GM19328 (cell line): ENCODE results near the gene GPHN.

ENCODE experiments used
- ATAC-seq: cut with Tn5 transposase; IDR thresholded peaks from one replicate; pipeline ENCODE4 v1.9.1; 2021; ENCODE audit warnings: mild to moderate bottlenecking, moderate library complexity; ENCODE audit not compliant: unreplicated experiment

Gene GPHN

DNA sequence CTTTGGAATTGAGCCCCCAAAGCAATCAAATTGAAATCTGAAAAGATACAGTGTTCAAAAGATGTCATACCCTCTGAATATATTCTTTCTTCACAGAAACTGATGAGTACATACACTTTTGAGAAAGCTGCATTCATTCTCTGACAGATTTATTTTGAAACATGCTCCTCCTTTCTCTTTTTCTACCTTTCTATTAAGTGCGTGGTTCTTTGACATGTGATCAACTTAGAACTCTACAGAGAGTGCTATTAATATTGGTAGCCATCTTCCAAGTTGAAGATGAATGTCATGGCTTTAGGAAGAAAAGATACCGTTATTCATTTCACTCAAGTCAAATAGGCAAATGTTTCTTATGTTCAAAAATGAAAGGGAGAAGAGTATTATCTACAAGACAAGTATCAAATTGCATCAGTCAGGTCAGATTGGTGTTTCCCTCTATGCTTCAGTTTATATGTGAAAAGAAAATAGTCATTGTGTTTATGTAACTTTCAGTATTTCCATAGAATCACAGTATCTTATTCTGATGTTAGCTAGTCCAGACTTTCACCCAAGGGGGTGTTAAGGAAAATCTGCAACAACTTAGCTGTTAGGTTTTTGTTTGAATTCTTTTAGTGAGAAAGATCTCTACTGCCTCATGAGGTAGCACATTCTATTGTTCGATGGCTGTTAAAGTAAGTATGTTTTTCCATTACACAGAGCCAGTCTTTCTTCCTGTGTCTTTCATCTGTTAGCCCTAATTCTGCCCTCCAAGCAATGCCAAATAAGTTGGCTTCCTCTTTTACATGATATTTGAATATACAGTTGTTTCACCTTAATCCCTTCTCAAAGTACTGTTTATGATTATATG, 625.9 kb downstream of the GPHN start:
- ATAC-seq: no peak

DNA sequence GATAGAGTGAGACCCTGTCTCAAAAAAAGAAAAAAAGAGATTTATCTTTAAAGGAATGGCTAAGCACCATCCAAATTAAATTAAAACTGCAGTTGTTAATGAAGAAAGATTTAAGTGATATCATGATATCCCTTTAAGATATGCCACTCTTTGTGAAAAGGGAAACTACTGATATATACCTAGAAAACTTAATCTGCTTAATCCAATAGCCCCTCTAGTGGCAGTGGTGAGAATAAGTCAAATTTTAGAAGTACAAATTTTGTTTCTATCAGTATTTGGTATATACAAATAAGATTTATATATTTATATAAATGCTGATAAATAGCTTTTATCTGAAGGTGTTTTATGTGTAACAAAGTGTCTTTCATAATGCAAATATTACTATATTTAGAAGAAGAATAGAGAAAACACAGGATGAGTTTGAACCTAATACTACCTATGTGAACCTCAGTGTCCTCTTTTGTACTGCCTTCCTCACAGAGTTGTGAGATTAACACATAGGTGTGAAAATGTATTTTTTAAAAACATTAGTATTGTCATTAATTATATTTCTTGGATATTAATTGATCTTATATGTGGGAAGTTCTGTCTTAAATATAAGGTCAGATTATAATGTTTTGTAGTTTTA, 629.9 kb downstream of the GPHN start:
- no peak for ATAC-seq

DNA sequence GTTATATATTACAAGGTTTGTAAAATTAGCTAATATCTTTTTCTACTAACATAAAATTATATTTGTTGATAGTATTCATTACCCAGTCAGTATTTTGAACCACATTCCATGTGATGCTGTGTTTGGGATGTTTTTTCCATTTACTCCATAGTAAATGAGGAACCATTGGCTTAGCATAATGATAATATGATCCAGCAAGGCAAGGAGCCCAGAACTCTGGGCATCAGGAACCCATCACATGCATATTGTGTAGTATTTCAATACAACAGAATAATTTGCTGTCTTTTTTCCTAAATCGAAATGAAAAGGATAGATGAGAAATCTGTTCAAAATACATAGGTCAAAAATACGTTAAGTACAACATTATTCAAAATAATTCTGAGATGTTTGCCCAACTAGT, 632.6 kb downstream of the GPHN start:
- ATAC-seq: no peak

DNA sequence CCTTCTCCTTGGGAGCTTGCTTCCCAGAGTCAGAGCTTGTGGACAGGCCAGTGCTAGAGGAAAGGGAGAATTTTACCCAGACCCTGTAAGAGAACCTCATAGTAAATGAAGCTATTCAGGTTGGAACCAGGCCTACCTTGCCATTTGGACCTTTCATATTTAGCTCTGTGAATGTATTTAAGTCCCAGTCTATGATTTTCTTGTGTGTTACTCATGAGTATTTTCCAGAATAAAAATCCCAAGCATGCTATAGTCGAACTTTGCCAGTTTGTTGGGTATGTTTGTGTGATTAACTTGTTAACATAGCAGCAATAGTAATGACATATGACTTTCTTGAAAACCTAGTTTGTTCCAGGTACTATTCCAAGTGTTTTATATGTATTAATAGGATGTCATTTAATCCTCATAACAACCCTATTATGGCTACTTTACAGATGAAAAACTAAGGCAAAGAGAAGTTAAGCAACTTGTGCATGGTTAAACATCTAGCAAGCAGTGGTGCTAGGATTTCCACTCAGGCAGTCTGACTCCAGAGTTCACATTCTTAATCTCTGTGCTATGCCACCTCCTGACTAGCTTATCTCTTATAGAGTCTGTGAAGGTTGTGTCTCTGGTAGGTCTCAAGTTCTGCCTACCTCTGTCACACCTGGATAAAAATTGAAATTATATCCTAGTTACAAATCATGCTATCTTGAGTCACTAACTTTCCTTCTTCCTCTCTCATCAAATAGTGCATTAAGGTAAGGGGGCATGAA, 633.4 kb downstream of the GPHN start:
- ATAC-seq: no peak

- ATAC-seq: no peak
Observed at GRCh38 chr14:67151082-67151666, 643.2 kb downstream of the GPHN start.

- ATAC-seq: no peak
Observed at GRCh38 chr14:67158566-67158965, 650.6 kb downstream of the GPHN start.

GRCh38 chr14:67162385-67162784, 654.4 kb downstream of the GPHN start:
- no peak for ATAC-seq

GRCh38 chr14:67166450-67166853, 658.5 kb downstream of the GPHN start:
- no peak for ATAC-seq

DNA sequence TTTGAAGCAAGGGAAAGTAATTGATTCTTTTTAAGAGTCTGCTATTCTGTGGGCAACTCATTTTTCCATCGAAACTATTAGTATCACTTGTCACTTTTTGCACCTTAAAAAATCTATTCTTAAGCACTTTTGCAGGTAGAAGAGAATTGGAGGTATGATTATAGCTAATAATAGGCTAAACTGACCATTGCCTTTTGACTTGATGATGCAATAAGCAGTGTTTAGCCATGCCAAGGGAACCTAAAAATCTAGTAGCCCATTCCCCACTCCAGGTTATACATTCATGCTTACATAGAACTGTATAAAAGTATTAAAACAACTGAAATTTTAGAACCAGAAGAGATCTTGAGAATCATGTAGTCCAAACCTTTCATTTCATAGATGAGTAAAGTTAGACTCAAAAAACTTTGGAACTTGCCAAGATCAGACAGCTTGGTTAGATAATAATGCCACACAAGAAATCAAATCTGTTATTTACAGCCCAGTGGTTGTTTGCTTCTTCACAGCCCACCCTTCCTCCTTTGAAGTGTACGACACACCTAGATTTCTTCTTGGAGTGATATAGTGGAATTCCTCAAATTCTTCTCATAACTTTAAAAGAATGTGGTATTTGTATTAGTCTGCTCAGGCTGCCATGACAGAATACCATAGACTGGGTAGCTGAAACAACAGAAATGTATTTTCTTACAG, 659.6 kb downstream of the GPHN start:
- ATAC-seq: no peak

GRCh38 chr14:67168110-67168441, 660.1 kb downstream of the GPHN start:
- no peak for ATAC-seq

DNA sequence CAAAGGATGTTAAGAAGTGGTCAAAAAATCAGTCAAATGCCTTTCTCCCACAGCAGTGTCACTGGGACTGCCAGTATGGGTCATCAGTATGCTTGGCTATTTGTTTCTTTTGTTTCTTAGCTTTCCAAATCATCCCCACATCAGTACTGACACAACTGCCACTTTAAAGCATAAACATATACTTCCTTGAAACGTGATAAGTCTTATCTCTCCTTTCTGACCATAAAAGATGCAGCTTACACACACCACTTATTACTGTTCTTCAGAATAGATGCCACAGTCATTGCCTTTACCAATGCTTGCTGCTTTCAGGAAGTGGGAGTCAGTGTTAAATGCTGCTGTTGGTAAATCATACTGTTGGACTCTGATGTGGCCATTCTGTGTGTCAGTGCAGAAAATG, 662.7 kb downstream of the GPHN start:
- ATAC-seq: no peak

- ATAC-seq: no peak
Observed at GRCh38 chr14:67172056-67172455, 664.1 kb downstream of the GPHN start.

DNA sequence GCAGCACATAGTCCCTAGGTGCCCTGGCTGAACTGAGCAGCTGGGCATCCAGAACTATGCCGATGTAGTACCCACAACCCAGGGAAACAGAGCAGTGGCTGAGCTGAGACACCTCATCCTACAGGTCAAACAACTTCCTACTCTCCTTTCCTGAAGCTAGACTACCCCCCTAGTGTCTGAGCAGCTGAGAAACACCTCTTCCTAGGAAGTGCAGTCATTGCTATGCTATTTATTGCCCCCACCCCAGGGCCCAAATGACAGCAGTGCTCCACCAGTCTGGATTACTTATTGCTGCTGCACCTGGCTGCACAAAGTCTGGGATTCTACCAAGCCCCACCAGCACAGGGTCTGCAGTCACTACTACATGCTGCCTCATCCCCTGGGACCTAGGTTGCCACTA, 664.6 kb downstream of the GPHN start:
- no peak for ATAC-seq

GRCh38 chr14:67173719-67174118, 665.8 kb downstream of the GPHN start:
- ATAC-seq: no peak

GRCh38 chr14:67186172-67186768, 678.3 kb downstream of the GPHN start:
- ATAC-seq: no peak

GRCh38 chr14:67186789-67187584, 679.0 kb downstream of the GPHN start:
- no peak for ATAC-seq

- no peak for ATAC-seq
Observed at GRCh38 chr14:67187826-67188225, 679.9 kb downstream of the GPHN start.

GRCh38 chr14:67188326-67188725, 680.4 kb downstream of the GPHN start:
- ATAC-seq: no peak

GRCh38 chr14:67191768-67192290, 683.9 kb downstream of the GPHN start:
- no peak for ATAC-seq

GRCh38 chr14:67192366-67192765, 684.4 kb downstream of the GPHN start:
- no peak for ATAC-seq
